Measurements from ENCODE around the gene MCC.

DNA sequence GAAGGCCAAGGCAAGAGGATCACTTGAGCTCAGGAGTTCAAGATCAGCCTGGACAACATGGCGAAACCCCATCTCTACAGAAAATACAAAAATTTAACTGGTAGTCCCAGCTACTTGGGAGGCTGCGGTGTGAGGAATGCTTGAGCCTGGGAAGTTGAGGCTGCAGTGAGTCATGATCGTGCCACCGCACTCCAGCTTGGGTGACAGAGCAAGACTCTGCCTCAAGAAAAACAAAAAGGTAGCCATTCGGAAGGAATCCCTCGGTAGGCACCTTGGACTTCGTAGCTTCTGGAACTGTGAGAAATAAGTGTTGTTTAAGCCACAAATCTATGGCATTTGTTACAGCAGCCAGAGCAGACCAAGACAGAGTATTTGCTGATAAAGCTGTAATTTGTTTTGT, 337.4 kb downstream of the MCC start:
- TF ChIP-seq, protein P1, sequence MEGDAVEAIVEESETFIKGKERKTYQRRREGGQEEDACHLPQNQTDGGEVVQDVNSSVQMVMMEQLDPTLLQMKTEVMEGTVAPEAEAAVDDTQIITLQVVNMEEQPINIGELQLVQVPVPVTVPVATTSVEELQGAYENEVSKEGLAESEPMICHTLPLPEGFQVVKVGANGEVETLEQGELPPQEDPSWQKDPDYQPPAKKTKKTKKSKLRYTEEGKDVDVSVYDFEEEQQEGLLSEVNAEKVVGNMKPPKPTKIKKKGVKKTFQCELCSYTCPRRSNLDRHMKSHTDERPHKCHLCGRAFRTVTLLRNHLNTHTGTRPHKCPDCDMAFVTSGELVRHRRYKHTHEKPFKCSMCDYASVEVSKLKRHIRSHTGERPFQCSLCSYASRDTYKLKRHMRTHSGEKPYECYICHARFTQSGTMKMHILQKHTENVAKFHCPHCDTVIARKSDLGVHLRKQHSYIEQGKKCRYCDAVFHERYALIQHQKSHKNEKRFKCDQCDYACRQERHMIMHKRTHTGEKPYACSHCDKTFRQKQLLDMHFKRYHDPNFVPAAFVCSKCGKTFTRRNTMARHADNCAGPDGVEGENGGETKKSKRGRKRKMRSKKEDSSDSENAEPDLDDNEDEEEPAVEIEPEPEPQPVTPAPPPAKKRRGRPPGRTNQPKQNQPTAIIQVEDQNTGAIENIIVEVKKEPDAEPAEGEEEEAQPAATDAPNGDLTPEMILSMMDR (IDR thresholded peaks at IDR 0.05; ENCODE audit: insufficient read depth, low read depth, low read length): no peak
- TF ChIP-seq EZH2 (IDR thresholded peaks at IDR 0.05; ENCODE audit: insufficient read depth, low read length): no peak
